Measurements from ENCODE around the gene FAM83C.

Gene FAM83C

GRCh38 chr20:35297155-35297554 lies 4.9 kb upstream of the FAM83C start:
- DNase-seq, result no peak

- no peak for DNase-seq
These were observed 3.9 kb upstream of the FAM83C start for GRCh38 chr20:35296101-35296554.

- no peak for DNase-seq
These were observed 3.4 kb upstream of the FAM83C start for GRCh38 chr20:35295674-35296073.

GRCh38 chr20:35295058-35295457 lies 2.8 kb upstream of the FAM83C start:
- DNase-seq, result no peak

- no peak for DNase-seq
These were observed 2.1 kb upstream of the FAM83C start for GRCh38 chr20:35294293-35294685.

GRCh38 chr20:35293303-35294292 lies 1.4 kb upstream of the FAM83C start:
- DNase-seq, result no peak

- DNase-seq, result no peak
These were observed 470 bp upstream of the FAM83C start for GRCh38 chr20:35292504-35293285.

- DNase-seq, result no peak
These were observed 1.3 kb downstream of the FAM83C start for GRCh38 chr20:35290887-35291417.

GRCh38 chr20:35290186-35290886 lies 1.9 kb downstream of the FAM83C start:
- DNase-seq, result no peak

- no peak for DNase-seq
These were observed 3.7 kb downstream of the FAM83C start for GRCh38 chr20:35288325-35289060.

- no peak for DNase-seq
These were observed 4.5 kb downstream of the FAM83C start for GRCh38 chr20:35287509-35288324.

- DNase-seq, result no peak
These were observed 5.2 kb downstream of the FAM83C start for GRCh38 chr20:35286899-35287508.

GRCh38 chr20:35286077-35286898 lies 5.9 kb downstream of the FAM83C start:
- no peak for DNase-seq

GRCh38 chr20:35285806-35286076 lies 6.5 kb downstream of the FAM83C start:
- DNase-seq, result no peak

GRCh38 chr20:35284992-35285805 lies 7.0 kb downstream of the FAM83C start:
- no peak for DNase-seq

GRCh38 chr20:35284267-35284991 lies 7.8 kb downstream of the FAM83C start, which contains the start of gene EIF6:
Gene EIF6, minus strand, starts transcription at chr20:35284772. Its CDS starts 285 bp downstream, at chr20:35284487.
- DNase-seq, result peak; percentile 77

GRCh38 chr20:35283441-35284266 lies 8.6 kb downstream of the FAM83C start:
- DNase-seq, result no peak

Measured in CD4-positive, alpha-beta T cell treated with Interferon gamma for 1 hour (primary cell).